OCI-LY1 (cell line): ENCODE measurements around the gene FSTL5.

Experiments used
- CTCF ChIP-seq: fragments of 200-600 bp; sonication (generic), shearing (Covaris generic); IDR thresholded peaks from 2 replicates; pipeline ENCODE4 v1.5.1; 2017; ENCODE audit warnings: mild to moderate bottlenecking, antibody characterized with exemption, low read length, moderate library complexity, mixed read lengths
- EZH2 ChIP-seq: fragments of 200-600 bp; sonication (generic), shearing (Covaris generic); IDR thresholded peaks from 2 replicates; pipeline ENCODE4 v1.8.0; 2017; ENCODE audit warnings: borderline replicate concordance, mixed run types, mild to moderate bottlenecking, antibody characterized with exemption, low read length, moderate library complexity, mixed read lengths

GRCh38 chr4:161345741-161346140, 818.1 kb downstream of the FSTL5 start:
- TF ChIP-seq CTCF (no peak), EZH2 (no peak)
